ENCODE data around the gene AQP7.
"Not testable (repeated sequence)": the region's sequence is repeated elsewhere in the genome, so short reads cannot be mapped to it uniquely, and the experiment has no call there.

Gene AQP7

DNA sequence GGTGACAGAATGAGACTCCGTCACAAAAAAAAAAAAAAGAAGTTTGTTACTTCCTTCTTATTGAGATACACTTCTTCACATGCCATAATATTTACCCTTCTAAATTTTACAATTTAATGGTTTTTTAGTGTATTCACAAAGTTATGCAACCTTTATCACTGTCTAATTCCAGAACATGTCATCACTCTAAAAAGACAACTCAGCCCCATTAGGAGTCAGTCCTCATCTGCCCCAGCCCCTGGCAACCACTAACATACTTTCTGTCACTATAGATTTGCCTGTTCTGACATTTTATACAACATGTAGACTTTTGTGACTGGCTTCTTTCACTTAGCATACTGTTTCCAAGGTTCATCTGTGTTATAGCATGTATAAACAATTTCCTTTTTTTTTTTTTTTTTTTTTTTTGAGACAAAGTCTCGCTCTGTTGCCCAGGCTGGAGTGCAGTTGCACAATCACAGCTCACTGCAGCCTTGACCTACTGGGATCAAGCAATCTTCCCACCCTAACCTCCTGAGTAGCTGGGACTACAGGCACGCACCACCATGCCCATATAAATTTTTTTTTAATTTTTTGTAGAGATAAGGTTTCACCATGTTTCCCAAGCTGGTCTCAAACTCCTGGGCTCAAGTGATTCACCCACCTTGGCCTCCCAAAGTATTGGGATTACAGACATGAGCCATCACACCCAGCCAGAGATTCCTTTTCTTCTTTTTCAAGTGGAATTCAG, 27.1 kb upstream of the AQP7 start:
- TF ChIP-seq, protein P1, sequence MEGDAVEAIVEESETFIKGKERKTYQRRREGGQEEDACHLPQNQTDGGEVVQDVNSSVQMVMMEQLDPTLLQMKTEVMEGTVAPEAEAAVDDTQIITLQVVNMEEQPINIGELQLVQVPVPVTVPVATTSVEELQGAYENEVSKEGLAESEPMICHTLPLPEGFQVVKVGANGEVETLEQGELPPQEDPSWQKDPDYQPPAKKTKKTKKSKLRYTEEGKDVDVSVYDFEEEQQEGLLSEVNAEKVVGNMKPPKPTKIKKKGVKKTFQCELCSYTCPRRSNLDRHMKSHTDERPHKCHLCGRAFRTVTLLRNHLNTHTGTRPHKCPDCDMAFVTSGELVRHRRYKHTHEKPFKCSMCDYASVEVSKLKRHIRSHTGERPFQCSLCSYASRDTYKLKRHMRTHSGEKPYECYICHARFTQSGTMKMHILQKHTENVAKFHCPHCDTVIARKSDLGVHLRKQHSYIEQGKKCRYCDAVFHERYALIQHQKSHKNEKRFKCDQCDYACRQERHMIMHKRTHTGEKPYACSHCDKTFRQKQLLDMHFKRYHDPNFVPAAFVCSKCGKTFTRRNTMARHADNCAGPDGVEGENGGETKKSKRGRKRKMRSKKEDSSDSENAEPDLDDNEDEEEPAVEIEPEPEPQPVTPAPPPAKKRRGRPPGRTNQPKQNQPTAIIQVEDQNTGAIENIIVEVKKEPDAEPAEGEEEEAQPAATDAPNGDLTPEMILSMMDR (IDR thresholded peaks at IDR 0.05), result no peak
- DNase-seq, result no peak
- Mint-ChIP-seq H3K27me3 (ENCODE audit: low read depth, poor library complexity) (peaks cover 9% of the 10 kb centered on the region), H3K9me3 (peaks cover 6% of the 10 kb centered on the region), H3K27ac (no peak overlapping the region), H3K36me3 (ENCODE audit: low read depth) (no peaks in the 10 kb centered on the region), H3K4me3 (no peak overlapping the region), H3K4me1 (peaks cover 17% of the 10 kb centered on the region)

DNA sequence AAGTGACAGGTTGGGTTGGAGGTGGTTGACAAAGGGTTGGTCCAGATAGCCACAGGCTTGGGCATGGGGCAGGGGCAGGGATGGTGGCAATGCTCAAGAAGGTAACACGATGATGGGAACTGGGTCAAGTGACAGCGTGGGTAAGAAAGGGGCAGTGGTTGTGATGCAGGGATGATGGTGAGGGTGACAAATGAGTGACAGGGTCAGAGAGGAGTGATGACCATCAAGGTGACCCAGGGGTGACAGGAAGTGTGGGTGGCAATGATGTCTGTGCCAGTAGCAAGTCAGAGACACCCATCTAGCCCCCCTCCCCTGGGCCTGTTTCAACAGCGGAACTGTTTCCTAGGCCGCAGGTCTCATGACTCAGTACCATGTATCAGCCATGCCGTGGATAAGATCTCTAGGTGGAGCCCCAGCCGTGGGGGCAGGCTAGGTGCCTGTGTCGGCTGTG, 24.5 kb upstream of the AQP7 start:
- peaks cover 11% of the 10 kb centered on the region for H3K9me3 Mint-ChIP-seq
- no peak overlapping the region for H3K4me3 Mint-ChIP-seq
- peaks cover 12% of the 10 kb centered on the region for H3K4me1 Mint-ChIP-seq
- TF ChIP-seq, protein P1 (IDR thresholded peaks at IDR 0.05), result no peak
- H3K36me3 Mint-ChIP-seq (ENCODE audit: low read depth), result no peaks in the 10 kb centered on the region
- no peak overlapping the region for H3K27ac Mint-ChIP-seq
- peaks cover 9% of the 10 kb centered on the region for H3K27me3 Mint-ChIP-seq (ENCODE audit: low read depth, poor library complexity)
- no peak for DNase-seq

DNA sequence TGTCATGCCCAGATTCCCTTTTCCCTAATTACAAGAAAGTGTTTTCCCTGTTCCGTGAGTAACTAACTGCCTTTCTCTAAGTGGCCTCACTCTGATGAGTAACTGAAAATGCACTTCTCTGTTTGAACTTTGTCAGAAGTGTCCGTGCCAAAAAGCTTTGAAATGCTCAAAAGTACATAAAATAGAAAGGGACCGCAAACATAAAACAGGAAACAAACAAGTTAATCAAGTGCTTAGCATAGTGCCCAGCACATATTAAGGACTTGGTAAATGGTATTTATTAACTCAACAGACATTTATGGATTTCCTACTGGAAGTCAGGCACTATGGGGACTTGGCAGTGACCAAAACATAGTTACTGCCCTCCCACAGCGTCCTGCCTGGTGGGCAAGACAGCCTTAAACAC, 22.8 kb upstream of the AQP7 start:
- TF ChIP-seq, protein P1 (IDR thresholded peaks at IDR 0.05), result no peak
- Mint-ChIP-seq H3K27ac (no peak overlapping the region), H3K9me3 (peaks cover 11% of the 10 kb centered on the region), H3K27me3 (ENCODE audit: low read depth, poor library complexity) (peaks cover 14% of the 10 kb centered on the region), H3K36me3 (ENCODE audit: low read depth) (no peaks in the 10 kb centered on the region), H3K4me1 (no peaks in the 10 kb centered on the region), H3K4me3 (no peak overlapping the region)
- no peak for DNase-seq

DNA sequence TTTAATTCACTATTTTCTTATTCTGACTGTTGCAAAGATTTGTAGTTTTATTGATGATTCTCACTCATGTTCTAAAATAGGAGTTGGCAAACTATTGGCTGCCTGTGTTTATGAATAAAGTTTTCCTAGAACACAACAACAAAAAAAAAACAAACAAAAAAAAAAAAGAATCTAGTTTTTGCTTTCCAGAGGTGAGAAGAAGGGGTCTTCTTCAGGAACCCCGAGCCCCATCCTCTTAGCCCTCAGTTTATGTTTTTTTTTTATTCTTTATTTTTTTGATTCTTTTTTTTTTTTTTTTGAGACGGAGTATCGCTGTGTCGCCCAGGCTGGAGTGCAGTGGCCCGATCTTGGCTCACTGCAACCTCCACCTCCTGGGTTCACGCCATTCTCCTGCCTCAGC, 22.1 kb upstream of the AQP7 start:
- not testable (repeated sequence) for H3K27ac Mint-ChIP-seq; DNase-seq; H3K4me1 Mint-ChIP-seq; H3K36me3 Mint-ChIP-seq (ENCODE audit: low read depth); H3K4me3 Mint-ChIP-seq
- Mint-ChIP-seq H3K27me3 (ENCODE audit: low read depth, poor library complexity) (peaks cover 18% of the 10 kb centered on the region), H3K9me3 (peaks cover 11% of the 10 kb centered on the region)

DNA sequence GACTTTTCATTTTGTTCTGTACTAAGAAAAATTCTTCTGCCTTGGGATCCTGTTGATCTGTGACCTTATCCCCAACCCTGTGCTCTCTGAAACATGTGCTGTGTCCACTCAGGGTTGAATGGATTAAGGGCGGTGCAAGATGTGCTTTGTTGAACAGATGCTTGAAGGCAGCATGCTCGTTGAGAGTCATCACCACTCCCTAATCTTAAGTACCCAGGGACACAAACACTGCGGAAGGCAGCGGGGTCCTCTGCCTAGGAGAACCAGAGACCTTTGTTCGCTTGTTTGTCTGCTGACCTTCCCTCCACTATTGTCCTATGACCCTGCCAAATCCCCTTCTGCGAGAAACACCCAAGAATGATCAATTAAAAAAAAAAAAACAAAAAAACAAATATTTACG, 21.7 kb upstream of the AQP7 start:
- peaks cover 11% of the 10 kb centered on the region for H3K9me3 Mint-ChIP-seq
- H3K4me1 Mint-ChIP-seq; H3K27ac Mint-ChIP-seq; H3K4me3 Mint-ChIP-seq; DNase-seq; H3K36me3 Mint-ChIP-seq (ENCODE audit: low read depth): not testable (repeated sequence)
- H3K27me3 Mint-ChIP-seq (ENCODE audit: low read depth, poor library complexity), result peaks cover 18% of the 10 kb centered on the region

DNA sequence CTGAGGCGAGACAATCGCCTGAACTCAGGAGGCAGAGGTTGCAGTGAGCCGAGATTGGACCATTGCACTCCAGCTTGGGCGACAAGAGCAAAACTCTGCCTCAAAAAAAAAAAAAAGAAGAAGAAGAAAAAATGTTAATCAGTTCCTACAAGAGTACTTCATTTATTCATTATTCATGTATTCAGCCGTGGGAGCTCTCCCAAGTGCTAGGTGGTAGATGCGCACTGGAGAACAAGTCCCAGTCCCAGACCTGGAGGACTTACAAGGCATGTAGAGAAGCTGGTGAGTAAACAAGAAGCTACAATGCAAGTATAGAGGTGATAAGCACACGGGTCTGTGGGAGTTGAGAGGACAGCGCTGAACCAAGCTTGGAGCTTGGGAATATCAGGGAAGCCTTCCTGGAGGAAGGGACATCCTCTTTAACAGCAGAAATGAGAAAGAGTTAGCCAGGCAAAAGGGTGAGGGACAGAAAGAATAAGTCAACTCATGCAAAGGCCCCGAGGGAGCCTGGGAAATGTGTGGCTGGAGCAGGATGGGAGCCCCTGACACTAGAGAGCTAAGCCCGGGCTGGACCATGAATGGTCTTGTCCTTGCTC, 17.4 kb upstream of the AQP7 start:
- no peak for DNase-seq
- H3K27ac Mint-ChIP-seq, result no peak overlapping the region
- peaks cover 5% of the 10 kb centered on the region for H3K9me3 Mint-ChIP-seq
- H3K4me1 Mint-ChIP-seq, result peaks cover 20% of the 10 kb centered on the region
- H3K4me3 Mint-ChIP-seq, result no peak overlapping the region
- peaks cover 30% of the 10 kb centered on the region for H3K27me3 Mint-ChIP-seq (ENCODE audit: low read depth, poor library complexity)
- TF ChIP-seq, protein P1 (IDR thresholded peaks at IDR 0.05), result no peak
- no peaks in the 10 kb centered on the region for H3K36me3 Mint-ChIP-seq (ENCODE audit: low read depth)

DNA sequence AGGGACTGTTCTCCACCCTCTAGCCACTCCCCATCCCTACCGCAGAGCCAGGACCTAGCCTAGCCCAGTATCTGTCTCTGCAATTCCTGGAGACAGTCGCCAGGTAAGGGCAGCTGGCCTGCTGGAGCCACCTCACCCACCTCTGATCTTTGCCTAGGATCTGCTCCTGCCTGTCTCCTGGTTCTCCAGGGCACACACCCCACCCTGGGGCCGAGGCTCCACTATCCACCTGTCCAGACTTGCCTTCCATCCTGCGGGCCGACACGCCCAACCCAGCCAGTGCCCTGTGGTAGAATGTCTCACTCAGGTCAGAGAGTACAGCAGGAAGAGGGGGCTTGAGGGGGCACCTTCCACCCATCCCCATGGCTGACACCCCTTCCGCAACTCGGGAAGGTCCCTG, 15.7 kb upstream of the AQP7 start:
- H3K4me3 Mint-ChIP-seq, result no peak overlapping the region
- DNase-seq, result no peak
- peaks cover 34% of the 10 kb centered on the region for H3K4me1 Mint-ChIP-seq
- no peaks in the 10 kb centered on the region for H3K9me3 Mint-ChIP-seq
- no peaks in the 10 kb centered on the region for H3K36me3 Mint-ChIP-seq (ENCODE audit: low read depth)
- no peak overlapping the region for H3K27ac Mint-ChIP-seq
- TF ChIP-seq, protein P1 (IDR thresholded peaks at IDR 0.05), result no peak
- peaks cover 36% of the 10 kb centered on the region for H3K27me3 Mint-ChIP-seq (ENCODE audit: low read depth, poor library complexity)
